ENCODE data around the gene EHBP1.
A peak's percentile ranks its signal among the peaks of the same experiment; 100 is the strongest.

EHBP1 gene

GRCh38 chr2:62768615-62769014 lies 63.1 kb downstream of the EHBP1 start:
- DNase-seq, result no peak
- Histone ChIP-seq H3K4me3 (ENCODE audit: low read depth, low read length) (no peak overlapping the region), H3K36me3 (ENCODE audit: control insufficient read depth in 1 of 2, insufficient read depth in 2 of 2, low read length in 2 of 2) (no peaks in the 10 kb centered on the region), H2BK12ac (ENCODE audit: low read length) (no peak overlapping the region), H3K79me2 (ENCODE audit: control insufficient read depth, insufficient read depth, low read length, poor library complexity) (no peaks in the 10 kb centered on the region), H3K18ac (ENCODE audit: low read length) (no peak overlapping the region), H2BK120ac (ENCODE audit: insufficient read depth, low read length, poor library complexity) (no peak overlapping the region), H3K27ac (ENCODE audit: low read depth, low read length) (no peak overlapping the region), H3K4me1 (ENCODE audit: control insufficient read depth in 1 of 2, insufficient read depth in 2 of 2, low read length in 2 of 2) (no peaks in the 10 kb centered on the region), H3K79me1 (ENCODE audit: low read length) (no peaks in the 10 kb centered on the region), H3K23ac (ENCODE audit: low read length) (no peak overlapping the region), H2AK5ac (ENCODE audit: low read length) (no peak overlapping the region), H3K27me3 (ENCODE audit: insufficient read depth, low read length) (no peaks in the 10 kb centered on the region), H2AFZ (ENCODE audit: insufficient read depth, low read length, poor library complexity) (no peak overlapping the region), H2BK5ac (ENCODE audit: low read depth, low read length, poor library complexity) (no peak overlapping the region), H3K14ac (ENCODE audit: low read length) (no peak overlapping the region), H4K8ac (ENCODE audit: low read depth, low read length) (no peak overlapping the region), H3K9me3 (ENCODE audit: insufficient read depth, low read depth, low read length) (no peaks in the 10 kb centered on the region), H3K4me2 (ENCODE audit: low read length) (no peak overlapping the region), H4K12ac (ENCODE audit: low read depth, low read length) (no peak overlapping the region), H4K91ac (ENCODE audit: low read depth, low read length) (no peak overlapping the region), H3K9ac (ENCODE audit: low read length) (no peak overlapping the region), H3K4ac (ENCODE audit: low read depth, low read length) (no peak overlapping the region)
- no CpG with 5 or more reads among the region's 3 CpGs for WGBS (ENCODE audit: extremely low coverage, insufficient coverage, insufficient read length)

GRCh38 chr2:62770629-62771028 lies 65.1 kb downstream of the EHBP1 start:
- no peak overlapping the region for H4K8ac ChIP-seq (ENCODE audit: low read depth, low read length)
- no peak overlapping the region for H3K4me2 ChIP-seq (ENCODE audit: low read length)
- no peak overlapping the region for H3K23ac ChIP-seq (ENCODE audit: low read length)
- no peaks in the 10 kb centered on the region for H3K79me2 ChIP-seq (ENCODE audit: control insufficient read depth, insufficient read depth, low read length, poor library complexity)
- H2BK120ac ChIP-seq (ENCODE audit: insufficient read depth, low read length, poor library complexity), result no peak overlapping the region
- H3K4me3 ChIP-seq (ENCODE audit: low read depth, low read length), result no peak overlapping the region
- H2AFZ ChIP-seq (ENCODE audit: insufficient read depth, low read length, poor library complexity), result no peak overlapping the region
- H2BK5ac ChIP-seq (ENCODE audit: low read depth, low read length, poor library complexity), result no peak overlapping the region
- no peaks in the 10 kb centered on the region for H3K79me1 ChIP-seq (ENCODE audit: low read length)
- no peak for DNase-seq
- H3K14ac ChIP-seq (ENCODE audit: low read length), result no peak overlapping the region
- no peak overlapping the region for H2BK12ac ChIP-seq (ENCODE audit: low read length)
- no peaks in the 10 kb centered on the region for H3K27me3 ChIP-seq (ENCODE audit: insufficient read depth, low read length)
- H3K18ac ChIP-seq (ENCODE audit: low read length), result no peak overlapping the region
- no peaks in the 10 kb centered on the region for H3K9me3 ChIP-seq (ENCODE audit: insufficient read depth, low read depth, low read length)
- H3K27ac ChIP-seq (ENCODE audit: low read depth, low read length), result no peak overlapping the region
- no peak overlapping the region for H3K4ac ChIP-seq (ENCODE audit: low read depth, low read length)
- H3K9ac ChIP-seq (ENCODE audit: low read length), result no peak overlapping the region
- no peak overlapping the region for H4K12ac ChIP-seq (ENCODE audit: low read depth, low read length)
- no peak overlapping the region for H4K91ac ChIP-seq (ENCODE audit: low read depth, low read length)
- no peaks in the 10 kb centered on the region for H3K36me3 ChIP-seq (ENCODE audit: control insufficient read depth in 1 of 2, insufficient read depth in 2 of 2, low read length in 2 of 2)
- no peak overlapping the region for H2AK5ac ChIP-seq (ENCODE audit: low read length)
- no peaks in the 10 kb centered on the region for H3K4me1 ChIP-seq (ENCODE audit: control insufficient read depth in 1 of 2, insufficient read depth in 2 of 2, low read length in 2 of 2)
- no CpG with 5 or more reads among the region's 4 CpGs for WGBS (ENCODE audit: extremely low coverage, insufficient coverage, insufficient read length)

- Histone ChIP-seq H3K9me3 (ENCODE audit: insufficient read depth, low read depth, low read length) (no peaks in the 10 kb centered on the region), H4K91ac (ENCODE audit: low read depth, low read length) (no peak overlapping the region), H3K79me2 (ENCODE audit: control insufficient read depth, insufficient read depth, low read length, poor library complexity) (no peaks in the 10 kb centered on the region), H3K4me3 (ENCODE audit: low read depth, low read length) (no peak overlapping the region), H3K4me1 (ENCODE audit: control insufficient read depth in 1 of 2, insufficient read depth in 2 of 2, low read length in 2 of 2) (no peaks in the 10 kb centered on the region), H3K4ac (ENCODE audit: low read depth, low read length) (no peak overlapping the region), H2BK5ac (ENCODE audit: low read depth, low read length, poor library complexity) (no peak overlapping the region), H3K23ac (ENCODE audit: low read length) (no peak overlapping the region), H3K18ac (ENCODE audit: low read length) (no peak overlapping the region), H3K14ac (ENCODE audit: low read length) (no peak overlapping the region), H3K36me3 (ENCODE audit: control insufficient read depth in 1 of 2, insufficient read depth in 2 of 2, low read length in 2 of 2) (no peaks in the 10 kb centered on the region), H2BK120ac (ENCODE audit: insufficient read depth, low read length, poor library complexity) (no peak overlapping the region), H3K79me1 (ENCODE audit: low read length) (no peaks in the 10 kb centered on the region), H4K8ac (ENCODE audit: low read depth, low read length) (no peak overlapping the region), H2AK5ac (ENCODE audit: low read length) (no peak overlapping the region), H3K4me2 (ENCODE audit: low read length) (no peak overlapping the region), H3K27ac (ENCODE audit: low read depth, low read length) (no peak overlapping the region), H4K12ac (ENCODE audit: low read depth, low read length) (no peak overlapping the region), H3K27me3 (ENCODE audit: insufficient read depth, low read length) (no peaks in the 10 kb centered on the region), H2BK12ac (ENCODE audit: low read length) (no peak overlapping the region), H3K9ac (ENCODE audit: low read length) (no peak overlapping the region), H2AFZ (ENCODE audit: insufficient read depth, low read length, poor library complexity) (no peak overlapping the region)
- peak in 1 of 2 donors; percentile 80 for DNase-seq
- no CpG with 5 or more reads among the region's 5 CpGs for WGBS (ENCODE audit: extremely low coverage, insufficient coverage, insufficient read length)
These were observed 69.2 kb downstream of the EHBP1 start for GRCh38 chr2:62774555-62775366.

DNA sequence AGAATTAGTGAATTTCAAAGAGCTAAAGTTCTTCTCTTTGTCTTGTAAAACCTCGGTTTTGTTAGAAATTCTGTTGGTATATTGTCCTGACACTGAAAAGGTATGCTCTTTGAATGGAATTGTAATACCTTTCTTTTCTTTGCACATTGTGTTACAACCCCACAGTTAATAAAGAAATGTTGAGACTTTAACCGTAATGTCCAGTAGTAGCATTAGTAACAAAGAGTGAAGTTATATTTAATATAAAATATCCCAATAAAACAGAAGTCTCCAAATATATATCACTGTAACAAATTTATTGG lies 69.8 kb downstream of the EHBP1 start:
- no peaks in the 10 kb centered on the region for H3K9me3 ChIP-seq (ENCODE audit: insufficient read depth, low read depth, low read length)
- no peak overlapping the region for H3K9ac ChIP-seq (ENCODE audit: low read length)
- no peaks in the 10 kb centered on the region for H3K79me1 ChIP-seq (ENCODE audit: low read length)
- no peak overlapping the region for H3K27ac ChIP-seq (ENCODE audit: low read depth, low read length)
- H3K4me3 ChIP-seq (ENCODE audit: low read depth, low read length), result no peak overlapping the region
- H3K79me2 ChIP-seq (ENCODE audit: control insufficient read depth, insufficient read depth, low read length, poor library complexity), result no peaks in the 10 kb centered on the region
- H3K36me3 ChIP-seq (ENCODE audit: control insufficient read depth in 1 of 2, insufficient read depth in 2 of 2, low read length in 2 of 2), result no peaks in the 10 kb centered on the region
- no peak overlapping the region for H2BK5ac ChIP-seq (ENCODE audit: low read depth, low read length, poor library complexity)
- H3K27me3 ChIP-seq (ENCODE audit: insufficient read depth, low read length), result no peaks in the 10 kb centered on the region
- no peak overlapping the region for H4K91ac ChIP-seq (ENCODE audit: low read depth, low read length)
- no peak for DNase-seq
- H3K4ac ChIP-seq (ENCODE audit: low read depth, low read length), result no peak overlapping the region
- no peak overlapping the region for H4K12ac ChIP-seq (ENCODE audit: low read depth, low read length)
- H3K14ac ChIP-seq (ENCODE audit: low read length), result no peak overlapping the region
- no peak overlapping the region for H2BK12ac ChIP-seq (ENCODE audit: low read length)
- no peak overlapping the region for H3K23ac ChIP-seq (ENCODE audit: low read length)
- H3K4me1 ChIP-seq (ENCODE audit: control insufficient read depth in 1 of 2, insufficient read depth in 2 of 2, low read length in 2 of 2), result no peaks in the 10 kb centered on the region
- H4K8ac ChIP-seq (ENCODE audit: low read depth, low read length), result no peak overlapping the region
- H2BK120ac ChIP-seq (ENCODE audit: insufficient read depth, low read length, poor library complexity), result no peak overlapping the region
- no peak overlapping the region for H3K18ac ChIP-seq (ENCODE audit: low read length)
- no CpG with 5 or more reads among the region's 2 CpGs for WGBS (ENCODE audit: extremely low coverage, insufficient coverage, insufficient read length)
- no peak overlapping the region for H3K4me2 ChIP-seq (ENCODE audit: low read length)
- no peak overlapping the region for H2AK5ac ChIP-seq (ENCODE audit: low read length)
- H2AFZ ChIP-seq (ENCODE audit: insufficient read depth, low read length, poor library complexity), result no peak overlapping the region
